Endodermal cell (in vitro differentiated cells): Measurements from ENCODE around the gene LRRC7. TPM values are rescaled to one million over a fixed set of nuclear protein-coding genes. Genes with fewer than 3 reads are reported as not detected.

Experiments used
- DNase-seq: peaks from one replicate; pipeline ENCODE4 v3.0.0-alpha.2; 2017
- H3K27ac ChIP-seq: 2 replicates; pipeline ENCODE4 v1.5.1; 2013; ENCODE audit warnings: mild to moderate bottlenecking, low read depth, low read length, moderate library complexity
- H3K27me3 ChIP-seq: 2 replicates; pipeline ENCODE4 v1.6.1; 2013; ENCODE audit warnings: mild to moderate bottlenecking, low read length, moderate library complexity; ENCODE audit not compliant: insufficient read depth, control insufficient read depth, poor library complexity, severe bottlenecking
- H3K36me3 ChIP-seq: 2 replicates; pipeline ENCODE4 v1.7.0; 2013; ENCODE audit warnings: mild to moderate bottlenecking, low read length, moderate library complexity; ENCODE audit not compliant: control insufficient read depth, insufficient read depth
- H3K4me1 ChIP-seq: one replicate; pipeline ENCODE4 v1.7.0; 2013; ENCODE audit warnings: low read length; ENCODE audit not compliant: control insufficient read depth, insufficient read depth
- H3K4me3 ChIP-seq: 2 replicates; pipeline ENCODE4 v1.5.1; 2013; ENCODE audit warnings: mild to moderate bottlenecking, low read length, moderate library complexity
- H3K9ac ChIP-seq: 2 replicates; pipeline ENCODE4 v1.6.1; 2013; ENCODE audit warnings: mild to moderate bottlenecking, low read length, moderate library complexity; ENCODE audit not compliant: poor library complexity, severe bottlenecking; ENCODE audit errors: extremely low read depth
- H3K9me3 ChIP-seq: 2 replicates; pipeline ENCODE4 v1.6.1; 2013; ENCODE audit warnings: mild to moderate bottlenecking, low read length, moderate library complexity; ENCODE audit not compliant: control insufficient read depth
- H3K27ac Mint-ChIP-seq: 2 replicates; pipeline ENCODE4 v1.8.0; 2020; ENCODE audit warnings: mixed read lengths
- H3K27me3 Mint-ChIP-seq: 2 replicates; pipeline ENCODE4 v1.8.0; 2021; ENCODE audit warnings: mild to moderate bottlenecking, mixed read lengths; ENCODE audit not compliant: insufficient read depth
- H3K36me3 Mint-ChIP-seq: 2 replicates; pipeline ENCODE4 v1.8.0; 2020; ENCODE audit warnings: low read depth, mixed read lengths
- H3K4me1 Mint-ChIP-seq: 2 replicates; pipeline ENCODE4 v1.8.0; 2020; ENCODE audit warnings: mixed read lengths
- H3K4me3 Mint-ChIP-seq: 2 replicates; pipeline ENCODE4 v1.8.0; 2020; ENCODE audit warnings: mild to moderate bottlenecking, moderate library complexity, mixed read lengths
- H3K9me3 Mint-ChIP-seq: 2 replicates; pipeline ENCODE4 v1.8.0; 2020; ENCODE audit warnings: mild to moderate bottlenecking, mixed read lengths
- CTCF ChIP-seq: fragments of 200-600 bp; sonication (generic); conservative IDR thresholded peaks from 2 replicates; pipeline ENCODE4 v1.5.0; 2021; ENCODE audit warnings: antibody characterized with exemption, mild to moderate bottlenecking
- WGBS, 2 experiments: methylation state at CpG; one replicate each; pipeline versions ENCODE4 v1.1.5 to v1.1.7; 2013; ENCODE audit warnings: missing lambda C conversion rate in 2 of 2, mixed read lengths in 1 of 2; ENCODE audit not compliant: insufficient coverage in 1 of 2, insufficient read length in 1 of 2; 5-methylcytosine and 5-hydroxymethylcytosine counted together
- total RNA-seq, 2 donors: library from RNA; stranded (reverse); fragmentation: NEBNext Ultra II Directional in 1 of 2; extraction: Animal tissue kit (Norgen Biotek cat#: 25700) in 1 of 2; gene quantifications; 2 replicates in 1 of 2; 3 replicates in 1 of 2; pipeline ENCODE4 v1.2.1, GENCODE V29; 2021

Gene LRRC7
- total RNA-seq, 2 donors from 2014 or later, result 1.4 to 2.2 TPM

- no peak overlapping the region for H3K9ac ChIP-seq
- no peak overlapping the region for H3K4me3 ChIP-seq
- H3K9me3 Mint-ChIP-seq, result no peaks in the 10 kb centered on the region
- H3K27ac ChIP-seq, result no peak overlapping the region
- no peaks in the 10 kb centered on the region for H3K27me3 Mint-ChIP-seq
- no peaks in the 10 kb centered on the region for H3K36me3 ChIP-seq
- H3K27ac Mint-ChIP-seq, result no peak overlapping the region
- DNase-seq, result peak; percentile 49
- H3K4me1 Mint-ChIP-seq, result no peaks in the 10 kb centered on the region
- no peak overlapping the region for H3K4me3 Mint-ChIP-seq
- no peaks in the 10 kb centered on the region for H3K4me1 ChIP-seq
- no peak for TF ChIP-seq CTCF
- 96% methylated on average over 13 to 36 of the region's 36 CpGs for WGBS, 2 experiments
- no peaks in the 10 kb centered on the region for H3K27me3 ChIP-seq
- no peaks in the 10 kb centered on the region for H3K9me3 ChIP-seq
- H3K36me3 Mint-ChIP-seq, result no peaks in the 10 kb centered on the region
Observed at GRCh38 chr1:69919129-69919921, 351.6 kb downstream of the LRRC7 start.

GRCh38 chr1:69919922-69920273, 352.2 kb downstream of the LRRC7 start:
- no peaks in the 10 kb centered on the region for H3K4me1 ChIP-seq
- 90 to 94% methylated on average over 3 to 6 of the region's 6 CpGs for WGBS, 2 experiments
- H3K9me3 ChIP-seq, result no peaks in the 10 kb centered on the region
- no peak for TF ChIP-seq CTCF
- no peak overlapping the region for H3K4me3 ChIP-seq
- H3K27me3 ChIP-seq, result no peaks in the 10 kb centered on the region
- H3K9ac ChIP-seq, result no peak overlapping the region
- H3K4me1 Mint-ChIP-seq, result no peaks in the 10 kb centered on the region
- no peaks in the 10 kb centered on the region for H3K27me3 Mint-ChIP-seq
- no peaks in the 10 kb centered on the region for H3K36me3 ChIP-seq
- no peak overlapping the region for H3K27ac ChIP-seq
- no peaks in the 10 kb centered on the region for H3K36me3 Mint-ChIP-seq
- DNase-seq, result no peak
- H3K27ac Mint-ChIP-seq, result no peak overlapping the region
- H3K9me3 Mint-ChIP-seq, result no peaks in the 10 kb centered on the region
- no peak overlapping the region for H3K4me3 Mint-ChIP-seq

GRCh38 chr1:69920426-69920825, 352.7 kb downstream of the LRRC7 start:
- 95 to 100% methylated on average over 1 of the region's 1 CpG for WGBS, 2 experiments
- Histone ChIP-seq H3K4me1 (no peaks in the 10 kb centered on the region), H3K36me3 (no peaks in the 10 kb centered on the region), H3K9me3 (no peaks in the 10 kb centered on the region), H3K4me3 (no peak overlapping the region), H3K27me3 (no peaks in the 10 kb centered on the region), H3K9ac (no peak overlapping the region), H3K27ac (no peak overlapping the region)
- no peaks in the 10 kb centered on the region for H3K27me3 Mint-ChIP-seq
- no peaks in the 10 kb centered on the region for H3K9me3 Mint-ChIP-seq
- no peaks in the 10 kb centered on the region for H3K4me1 Mint-ChIP-seq
- no peak for TF ChIP-seq CTCF
- no peak overlapping the region for H3K4me3 Mint-ChIP-seq
- DNase-seq, result no peak
- H3K27ac Mint-ChIP-seq, result no peak overlapping the region
- H3K36me3 Mint-ChIP-seq, result no peaks in the 10 kb centered on the region
